ENCODE results near the gene CTSH. TPM values are rescaled to one million over a fixed set of nuclear protein-coding genes. Genes with fewer than 3 reads are reported as not detected.

The CTSH gene
- total RNA-seq, 1 experiment from 2014 or later: 178 TPM

GRCh38 chr15:78915341-78916087 lies 29.3 kb downstream of the CTSH start:
- Histone ChIP-seq H3K4me1 (ENCODE audit: control insufficient read depth, insufficient read depth, low read length) (peaks cover 9% of the 10 kb centered on the region; the same call in 1 of the 2 replicates), H3K36me3 (ENCODE audit: control insufficient read depth, insufficient read depth, low read length) (peaks cover 6% of the 10 kb centered on the region; the same call in 1 of the 2 replicates), H3K27ac (ENCODE audit: low read length) (peak overlapping the region; percentile 3; the same call in 1 of the 2 replicates), H3K4me3 (ENCODE audit: low read depth in 2 of 2, low read length in 2 of 2) (no peak overlapping the region), H3K27me3 (ENCODE audit: control insufficient read depth, insufficient read depth, low read length) (no peaks in the 10 kb centered on the region), H3K9me3 (ENCODE audit: control insufficient read depth, insufficient read depth, low read depth, low read length) (no peaks in the 10 kb centered on the region)
- intact Hi-C loops (cut with micrococcal nuclease; ENCODE audit: unreplicated experiment): loop anchor here (10.0 kb wide), 1 partner anchor 59 kb away; no protein-coding TSS in a partner anchor
- CTCF ChIA-PET: interaction anchor here (0.7 kb wide), 2 partner anchors 73 to 113 kb away, joined by 3 read pairs; no protein-coding TSS in a partner anchor
- TF ChIP-seq SIN3A (IDR thresholded peaks at IDR 0.05; ENCODE audit: borderline replicate concordance, insufficient read depth, low read depth, low read length) (no peak), REST (IDR thresholded peaks at IDR 0.05; ENCODE audit: insufficient read depth in 1 of 2, low read depth in 2 of 2, low read length in 1 of 2) (no peak), TCF7L2 (IDR thresholded peaks at IDR 0.05; ENCODE audit: low read depth, low read length) (no peak), POLR2AphosphoS5 (IDR thresholded peaks at IDR 0.05; ENCODE audit: low read depth, low read length) (no peak)
- TF ChIP-seq, protein P1, sequence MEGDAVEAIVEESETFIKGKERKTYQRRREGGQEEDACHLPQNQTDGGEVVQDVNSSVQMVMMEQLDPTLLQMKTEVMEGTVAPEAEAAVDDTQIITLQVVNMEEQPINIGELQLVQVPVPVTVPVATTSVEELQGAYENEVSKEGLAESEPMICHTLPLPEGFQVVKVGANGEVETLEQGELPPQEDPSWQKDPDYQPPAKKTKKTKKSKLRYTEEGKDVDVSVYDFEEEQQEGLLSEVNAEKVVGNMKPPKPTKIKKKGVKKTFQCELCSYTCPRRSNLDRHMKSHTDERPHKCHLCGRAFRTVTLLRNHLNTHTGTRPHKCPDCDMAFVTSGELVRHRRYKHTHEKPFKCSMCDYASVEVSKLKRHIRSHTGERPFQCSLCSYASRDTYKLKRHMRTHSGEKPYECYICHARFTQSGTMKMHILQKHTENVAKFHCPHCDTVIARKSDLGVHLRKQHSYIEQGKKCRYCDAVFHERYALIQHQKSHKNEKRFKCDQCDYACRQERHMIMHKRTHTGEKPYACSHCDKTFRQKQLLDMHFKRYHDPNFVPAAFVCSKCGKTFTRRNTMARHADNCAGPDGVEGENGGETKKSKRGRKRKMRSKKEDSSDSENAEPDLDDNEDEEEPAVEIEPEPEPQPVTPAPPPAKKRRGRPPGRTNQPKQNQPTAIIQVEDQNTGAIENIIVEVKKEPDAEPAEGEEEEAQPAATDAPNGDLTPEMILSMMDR (IDR thresholded peaks at IDR 0.05): no peak
- POLR2A ChIA-PET: interaction anchor here (0.7 kb wide), 1 partner anchor 24 kb away, joined by 3 read pairs; no protein-coding TSS in a partner anchor
- in situ Hi-C loops (cut with HindIII; ENCODE audit: low pct_unique_long_range_greater_than_20kb, low sequenced_read_pairs): no loop called here
- BruUV-seq (replicated peaks): no TSS peak
- DNase-seq (ENCODE audit: low read depth, low spot score) (no peak), ATAC-seq (peak; percentile 37)

DNA sequence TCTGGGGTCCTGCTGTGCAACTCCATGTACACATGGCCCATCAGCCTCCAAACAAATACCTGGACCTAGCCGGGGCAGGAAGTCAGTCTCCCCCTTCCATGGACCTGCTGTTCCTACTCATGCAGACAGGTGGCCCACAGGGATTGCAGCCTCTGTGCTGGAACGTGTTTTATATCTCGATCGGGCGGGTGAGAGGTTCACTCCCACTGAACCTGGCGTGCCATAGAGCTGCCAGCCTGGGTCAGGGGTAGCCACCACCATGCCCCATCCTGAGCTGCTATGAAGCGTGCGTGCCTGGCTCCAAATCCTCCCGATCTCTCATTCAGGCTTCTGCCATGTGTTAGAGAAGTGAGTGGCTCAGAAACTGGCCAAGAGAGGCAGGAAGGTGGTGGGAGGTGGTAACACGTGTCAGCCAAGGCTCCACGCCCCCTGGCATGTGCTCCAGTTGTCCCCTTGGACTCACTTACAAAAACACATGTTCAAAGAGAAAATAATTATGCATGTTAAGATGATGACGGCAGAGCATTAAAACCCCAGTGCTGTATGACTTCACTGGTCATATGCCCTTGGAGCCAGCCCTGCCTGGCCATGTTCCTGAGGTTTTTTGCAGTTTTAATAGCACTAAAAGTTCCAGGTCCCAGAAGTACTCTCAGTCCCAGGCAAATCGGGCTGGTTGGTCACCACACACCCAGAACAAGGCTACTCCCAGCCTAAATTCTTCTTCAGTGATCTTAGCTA lies 30.6 kb downstream of the CTSH start:
- Histone ChIP-seq H3K9me3 (ENCODE audit: control insufficient read depth, insufficient read depth, low read depth, low read length) (no peaks in the 10 kb centered on the region), H3K27ac (ENCODE audit: low read length) (no peak overlapping the region), H3K4me3 (ENCODE audit: low read depth in 2 of 2, low read length in 2 of 2) (no peak overlapping the region), H3K36me3 (ENCODE audit: control insufficient read depth, insufficient read depth, low read length) (peaks cover 4% of the 10 kb centered on the region; the same call in 1 of the 2 replicates), H3K4me1 (ENCODE audit: control insufficient read depth, insufficient read depth, low read length) (peaks cover 12% of the 10 kb centered on the region; the same call in 1 of the 2 replicates), H3K27me3 (ENCODE audit: control insufficient read depth, insufficient read depth, low read length) (no peaks in the 10 kb centered on the region)
- DNase-seq (ENCODE audit: low read depth, low spot score) (no peak), ATAC-seq (peak; percentile 43)
- TF ChIP-seq SIN3A (IDR thresholded peaks at IDR 0.05; ENCODE audit: borderline replicate concordance, insufficient read depth, low read depth, low read length) (no peak), TCF7L2 (IDR thresholded peaks at IDR 0.05; ENCODE audit: low read depth, low read length) (no peak), POLR2AphosphoS5 (IDR thresholded peaks at IDR 0.05; ENCODE audit: low read depth, low read length) (no peak), REST (IDR thresholded peaks at IDR 0.05; ENCODE audit: insufficient read depth in 1 of 2, low read depth in 2 of 2, low read length in 1 of 2) (no peak)
- TF ChIP-seq, protein P1 (IDR thresholded peaks at IDR 0.05): no peak
- BruUV-seq (replicated peaks): no TSS peak
- POLR2A ChIA-PET: no interaction called here
- intact Hi-C loops (cut with micrococcal nuclease; ENCODE audit: unreplicated experiment) (loop anchor here (5.0 to 10.0 kb wide), 2 partner anchors 61 to 268 kb away; no protein-coding TSS in a partner anchor), in situ Hi-C loops (cut with HindIII; ENCODE audit: low pct_unique_long_range_greater_than_20kb, low sequenced_read_pairs) (no loop called here)
- CTCF ChIA-PET: interaction anchor here (0.5 to 0.7 kb wide), 2 partner anchors 46 to 247 kb away, joined by 3 to 4 read pairs; no protein-coding TSS in a partner anchor

Data from Panc1 (cell line).